Stimulated activated CD8-positive, alpha-beta memory T cell treated with anti-CD3 and anti-CD28 coated beads, Interleukin-7, amount 100 ng/mL, for 48 hours (primary cell): ENCODE measurements around the gene WRAP73.

Experiments used
- DNase-seq, 2 donors: peaks; one replicate each; pipeline ENCODE4 v3.0.0-alpha.2; 2020; ENCODE audit warnings: low read depth in 1 of 2; ENCODE audit errors: extremely low read depth in 1 of 2

Gene WRAP73

GRCh38 chr1:3650248-3651025 lies 534 bp upstream of the WRAP73 start:
- DNase-seq: no peak

DNA sequence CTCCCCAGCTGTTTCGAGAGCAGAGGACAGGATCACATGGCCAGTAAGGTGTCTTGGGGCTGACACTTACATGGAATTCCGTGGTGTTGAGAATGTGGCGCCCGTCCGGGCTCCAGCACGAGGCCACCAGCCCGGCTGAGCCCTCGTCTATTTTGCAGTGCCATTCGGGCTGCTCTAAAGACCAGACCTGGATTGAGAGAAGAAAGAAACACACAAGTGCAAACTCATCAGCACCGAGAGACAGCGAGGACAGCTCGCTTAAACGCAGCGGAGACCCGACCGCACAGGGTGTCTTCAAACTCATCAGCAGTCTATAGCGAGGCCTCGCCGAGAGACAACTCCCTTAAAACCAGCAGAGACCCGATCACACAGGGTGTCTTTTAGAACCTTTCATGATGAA lies 3.3 kb downstream of the WRAP73 start:
- no peak for DNase-seq

GRCh38 chr1:3645666-3646355 lies 4.1 kb downstream of the WRAP73 start:
- no peak for DNase-seq

GRCh38 chr1:3645247-3645646 lies 4.7 kb downstream of the WRAP73 start:
- no peak for DNase-seq

DNA sequence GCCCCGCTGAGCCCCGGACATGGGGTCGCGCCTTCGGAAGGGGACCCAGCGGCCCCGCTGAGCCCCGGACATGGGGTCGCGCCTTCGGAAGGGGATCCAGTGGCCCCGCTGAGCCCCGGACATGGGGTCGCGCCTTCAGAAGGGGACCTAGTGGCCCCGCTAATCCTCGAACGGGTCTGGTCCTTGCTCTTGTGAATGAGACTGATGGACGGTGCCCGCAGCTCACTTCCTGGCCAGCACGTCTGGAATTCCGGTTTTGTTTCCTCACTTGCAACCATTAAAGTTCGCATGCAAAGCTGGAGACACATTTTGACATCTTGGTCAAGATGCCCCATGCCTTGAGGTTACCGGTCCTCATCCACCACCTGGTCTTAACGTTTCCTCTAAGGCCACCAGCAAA lies 5.6 kb downstream of the WRAP73 start:
- DNase-seq: no peak

DNA sequence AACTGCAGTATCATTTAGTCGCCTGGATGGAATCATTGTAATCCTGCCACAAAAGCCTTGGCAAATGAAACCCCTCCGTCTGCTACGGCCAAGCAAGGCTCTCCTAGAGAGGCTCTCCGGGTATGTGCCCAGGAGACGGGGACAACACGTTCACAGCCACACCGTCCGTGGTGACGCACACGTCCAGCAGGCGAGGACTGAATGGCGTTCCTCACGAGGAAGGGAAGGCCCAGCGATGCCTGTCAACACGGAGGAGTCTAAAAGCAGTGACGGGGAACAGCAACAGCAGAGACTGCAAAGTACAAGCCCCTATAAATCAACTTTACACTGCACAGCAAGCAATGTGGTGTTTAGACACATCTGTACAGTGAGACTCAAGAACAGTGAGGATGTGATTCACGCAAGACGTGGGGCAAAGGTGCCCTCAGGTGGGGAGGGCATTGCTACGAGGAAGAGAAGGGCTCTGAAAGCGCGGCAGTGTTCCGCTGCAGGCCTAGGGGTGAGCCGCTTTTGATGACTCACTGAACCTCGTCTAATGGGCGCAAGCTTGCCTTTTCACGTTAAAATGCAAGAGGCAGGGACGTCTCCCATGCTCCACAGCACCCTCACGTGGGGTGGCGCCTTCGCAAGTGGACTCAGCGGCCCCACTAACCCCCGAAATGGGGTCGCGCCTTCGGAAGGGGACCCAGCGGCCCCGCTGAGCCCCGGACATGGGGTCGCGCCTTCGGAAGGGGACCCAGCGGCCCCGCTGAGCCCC lies 6.8 kb downstream of the WRAP73 start:
- no peak for DNase-seq

DNA sequence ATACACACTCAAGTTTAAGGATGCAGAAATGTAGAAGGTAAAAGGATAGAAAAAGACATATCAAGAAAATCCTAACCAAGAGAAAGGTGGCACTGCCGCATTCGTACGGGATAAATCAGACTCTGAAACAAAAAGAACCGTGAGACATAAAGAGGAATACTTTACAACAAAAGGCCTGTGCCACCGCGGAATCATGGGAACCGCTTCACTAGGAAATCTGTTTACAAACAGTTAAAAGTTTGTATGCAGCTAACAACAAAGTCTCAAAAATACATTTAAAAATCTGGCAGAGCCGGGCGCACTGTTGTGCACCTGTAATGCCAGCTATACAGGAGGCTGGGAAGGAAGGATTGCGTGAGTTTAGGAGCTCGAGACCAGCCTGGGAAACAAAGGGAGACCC lies 8.1 kb downstream of the WRAP73 start:
- no peak for DNase-seq

DNA sequence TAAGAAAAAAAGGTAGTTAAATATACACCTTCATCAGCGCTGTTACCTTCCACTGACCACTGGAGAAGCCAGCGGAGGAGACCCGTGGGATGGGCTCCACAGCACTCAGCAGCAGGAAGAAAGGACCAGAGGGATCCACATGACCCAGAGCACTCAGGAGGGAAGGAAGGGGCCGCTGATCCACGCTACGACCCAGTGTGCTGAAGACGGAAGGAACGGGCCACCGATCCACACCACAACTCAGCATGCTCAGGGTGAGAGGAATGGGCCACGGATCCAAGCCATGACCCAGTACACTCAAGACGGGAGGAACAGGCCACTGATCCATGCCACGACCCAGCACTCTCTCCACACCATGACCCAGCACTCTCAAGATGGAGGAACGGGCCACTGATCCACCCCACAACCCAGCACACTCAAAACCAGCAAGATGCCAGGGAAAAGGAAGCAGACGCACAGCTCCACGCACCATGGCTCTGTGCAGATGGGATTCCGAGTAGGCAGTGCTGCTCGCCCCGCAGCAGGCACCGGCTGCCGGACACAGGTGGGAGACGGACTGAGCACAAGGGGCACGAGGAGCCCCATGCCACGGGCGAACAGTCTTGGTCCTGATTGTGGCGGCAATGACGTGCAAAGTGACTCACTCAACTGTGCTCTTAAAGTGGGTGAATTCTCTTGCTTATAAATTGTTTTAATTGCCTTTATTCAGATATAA lies 8.7 kb downstream of the WRAP73 start:
- DNase-seq: no peak

DNA sequence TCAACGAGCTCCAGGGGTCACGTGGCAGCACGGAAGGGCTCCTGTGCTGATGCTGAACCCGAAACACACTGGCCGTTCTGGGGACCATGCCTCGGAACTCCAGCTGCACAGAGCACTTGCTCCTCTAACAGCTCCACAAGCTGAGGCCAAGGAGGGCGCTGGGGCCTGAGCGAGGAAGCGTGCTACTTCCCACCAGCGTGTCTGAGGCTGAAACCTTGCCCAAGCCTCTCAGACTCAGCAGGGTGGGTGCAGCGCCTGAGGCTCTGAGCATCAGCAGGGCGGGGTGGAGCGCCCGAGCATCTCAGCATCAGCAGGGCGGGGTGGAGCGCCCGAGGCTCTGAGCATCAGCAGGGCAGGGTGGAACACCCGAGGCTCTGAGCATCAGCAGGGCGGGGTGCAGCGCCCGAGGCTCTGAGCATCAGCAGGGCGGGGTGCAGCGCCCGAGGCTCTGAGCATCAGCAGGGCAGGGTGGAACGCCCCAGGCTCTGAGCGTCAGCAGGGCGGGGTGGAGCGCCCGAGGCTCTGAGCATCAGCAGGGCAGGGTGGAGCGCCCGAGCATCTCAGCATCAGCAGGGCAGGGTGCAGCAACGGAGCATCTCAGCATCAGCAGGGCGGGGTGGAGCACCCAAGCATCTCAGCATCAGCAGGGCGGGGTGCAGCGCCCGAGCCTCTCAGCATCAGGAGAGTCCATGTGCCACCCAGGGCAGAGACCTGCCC lies 9.6 kb downstream of the WRAP73 start:
- DNase-seq: no peak

- DNase-seq: no peak
Measured at GRCh38 chr1:3639397-3639911, 10.4 kb downstream of the WRAP73 start.

DNA sequence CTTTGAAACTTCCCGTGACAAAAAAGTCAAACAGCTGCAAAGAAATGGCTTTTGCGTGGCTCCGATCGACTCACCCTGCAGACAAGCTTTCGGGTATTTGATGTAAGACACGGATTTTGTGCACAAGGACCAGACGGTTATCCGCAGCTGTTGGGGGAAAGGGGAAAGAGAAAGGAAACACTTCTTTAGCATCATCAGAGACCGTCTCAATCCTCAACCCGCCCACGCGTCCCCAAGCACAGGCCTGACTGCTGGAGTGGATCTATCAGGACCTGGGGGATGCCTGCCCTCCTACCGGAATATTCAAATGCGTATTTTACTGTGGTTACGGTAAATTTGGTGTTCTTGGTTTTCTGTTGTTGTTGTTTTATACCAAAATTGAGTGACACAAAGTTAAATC lies 11.2 kb downstream of the WRAP73 start:
- DNase-seq: no peak

GRCh38 chr1:3638027-3638426 lies 11.9 kb downstream of the WRAP73 start:
- no peak for DNase-seq

- DNase-seq: no peak
Measured at GRCh38 chr1:3636531-3636930, 13.4 kb downstream of the WRAP73 start.

DNA sequence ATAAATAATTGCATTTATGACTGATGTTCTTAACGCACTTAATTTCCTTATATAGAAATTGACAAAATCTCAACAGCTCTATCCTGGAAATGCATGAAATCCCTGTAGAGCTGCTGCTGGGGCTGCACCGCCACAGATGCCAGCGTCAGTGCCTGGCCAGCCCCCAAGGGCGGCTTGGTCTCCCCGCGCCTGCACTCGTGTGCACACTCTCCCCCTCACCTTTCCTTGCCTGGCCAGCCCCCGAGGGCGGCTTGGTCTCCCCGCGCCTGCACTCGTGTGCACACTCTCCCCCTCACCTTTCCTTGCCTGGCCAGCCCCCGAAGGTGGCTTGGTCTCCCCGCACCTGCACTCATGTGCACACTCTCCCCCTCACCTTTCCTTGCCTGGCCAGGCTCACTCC lies 13.8 kb downstream of the WRAP73 start:
- DNase-seq: no peak

DNA sequence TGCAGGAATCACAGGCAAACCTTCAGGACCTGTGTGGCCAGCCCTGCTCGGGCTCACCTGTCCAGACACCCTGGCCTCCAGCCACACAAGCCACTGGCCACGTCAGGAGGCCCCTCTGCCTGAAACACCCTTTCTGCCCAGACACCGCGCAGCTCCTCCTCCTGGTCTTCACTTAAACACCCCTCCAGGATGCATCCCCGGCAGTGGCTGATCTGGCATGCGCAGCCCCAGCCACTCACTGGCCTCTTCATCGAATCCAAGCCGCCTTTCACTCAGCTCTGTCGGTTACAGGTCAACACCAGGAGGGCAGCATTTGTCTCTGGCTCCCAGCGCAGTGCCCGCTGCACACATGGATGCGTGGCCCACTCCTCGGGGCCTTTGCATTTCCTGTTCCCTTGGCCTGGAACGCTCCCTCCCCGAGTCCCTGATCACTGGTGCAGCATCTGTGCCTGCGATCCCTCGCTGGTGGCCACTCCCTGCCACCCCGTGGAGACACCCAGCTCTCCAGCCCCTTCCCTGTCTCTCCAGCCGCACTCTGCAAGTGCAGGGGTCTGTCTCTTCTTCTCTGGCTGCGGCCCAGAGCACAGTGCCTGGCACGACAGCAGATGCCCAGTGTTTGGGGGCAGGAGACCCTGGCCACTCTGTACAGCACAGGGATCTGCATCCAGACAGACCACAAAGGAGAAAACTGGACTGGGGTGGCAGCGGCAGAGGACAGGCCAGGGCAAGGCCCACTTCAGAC lies 15.7 kb downstream of the WRAP73 start:
- DNase-seq: no peak

DNA sequence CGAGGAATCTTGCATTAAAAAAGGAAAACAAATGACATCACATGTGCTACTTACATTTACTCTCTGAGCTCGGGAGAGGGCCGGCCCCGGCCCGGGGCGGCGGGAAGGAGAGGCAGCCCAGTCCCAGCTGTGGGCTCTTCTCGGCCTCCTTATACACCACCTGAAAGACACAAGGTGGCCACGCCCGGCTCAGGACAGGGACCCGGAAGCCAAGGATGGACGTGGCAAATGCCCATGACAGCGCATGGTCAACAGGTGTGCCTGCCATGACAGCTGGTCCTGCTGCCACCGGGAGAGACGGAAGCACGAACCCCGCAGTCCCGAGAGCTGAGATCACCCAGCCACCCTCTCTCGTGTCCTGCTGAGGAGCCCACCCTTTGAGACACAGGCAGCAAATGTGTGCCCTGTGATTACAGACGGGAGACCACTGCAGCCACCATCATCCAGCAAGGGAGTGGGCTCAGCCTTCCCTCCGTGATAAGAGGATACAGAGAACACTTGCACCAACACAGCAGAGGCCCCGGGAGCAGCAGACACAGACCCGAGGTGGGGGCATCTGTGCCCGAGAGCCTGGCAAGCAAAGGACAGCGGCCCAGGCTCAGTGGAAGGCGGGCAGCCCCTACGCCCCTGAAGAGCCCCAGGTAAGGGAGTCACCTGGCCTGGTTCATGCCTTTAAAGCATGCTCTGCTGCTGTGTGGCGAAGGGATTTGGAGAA lies 16.4 kb downstream of the WRAP73 start:
- no peak for DNase-seq

DNA sequence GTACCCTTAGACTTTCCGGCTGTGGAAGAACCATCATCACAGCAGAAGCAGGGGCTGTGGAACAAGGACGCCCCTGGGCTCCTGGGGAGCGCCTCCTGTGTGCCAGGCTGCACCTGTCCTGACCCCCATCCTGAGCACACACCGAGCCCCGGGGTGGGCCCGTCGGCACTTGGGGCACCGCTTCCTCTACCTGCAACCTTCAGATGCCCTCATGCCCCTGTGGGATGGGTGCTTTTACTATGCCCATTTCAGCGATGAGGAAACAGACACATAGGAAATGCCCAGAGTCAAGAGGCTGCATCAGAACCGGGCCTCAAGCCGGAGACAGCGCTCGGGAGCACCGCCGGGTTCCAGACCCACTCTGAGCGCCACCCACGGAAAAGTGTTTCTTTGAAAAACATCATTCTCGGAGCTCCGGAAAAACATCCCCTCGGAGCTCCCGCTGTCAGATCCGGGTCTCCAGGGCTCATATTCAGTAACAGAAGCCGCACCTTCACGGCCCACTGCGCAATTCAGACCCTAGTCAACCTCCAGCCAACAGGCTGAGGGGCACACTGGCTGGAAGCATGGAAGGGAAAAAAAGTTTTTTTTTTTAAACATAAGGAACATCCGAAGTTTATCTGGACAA lies 17.1 kb downstream of the WRAP73 start:
- DNase-seq: no peak

DNA sequence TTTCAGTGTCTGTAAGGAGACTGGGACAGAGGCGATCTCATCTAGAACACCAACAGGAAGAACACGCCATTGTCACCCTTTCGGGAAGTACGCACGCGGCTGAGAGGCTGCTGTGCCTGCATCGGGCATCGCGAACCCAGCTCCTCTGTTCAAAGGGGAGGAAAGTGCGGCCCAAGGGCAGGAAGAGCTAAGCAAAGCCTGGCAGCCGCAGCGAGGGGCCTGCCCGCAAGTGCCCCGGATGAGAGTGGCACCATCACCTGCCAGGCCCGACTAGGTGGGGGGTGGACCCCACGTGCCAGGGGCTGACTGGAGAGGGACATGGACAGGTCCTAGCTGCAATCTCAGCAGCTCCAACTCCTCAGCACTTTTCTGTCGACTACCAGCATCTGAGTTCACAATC lies 17.6 kb downstream of the WRAP73 start:
- no peak for DNase-seq
